Measurements from ENCODE around the gene SLC2A9. TPM values are rescaled to one million over a fixed set of nuclear protein-coding genes. Genes with fewer than 3 reads are reported as not detected.

Gene SLC2A9
- total RNA-seq, 1 donor from 2014 or later: 3.6 TPM

GRCh38 chr4:10033191-10033881, 12.0 kb upstream of the SLC2A9 start:
- Histone ChIP-seq H3K27me3 (ENCODE audit: control insufficient read depth, insufficient read depth, low read length) (no peaks in the 10 kb centered on the region), H3K4me3 (ENCODE audit: low read depth, low read length) (no peak overlapping the region), H3K36me3 (ENCODE audit: control insufficient read depth, insufficient read depth, low read length) (no peaks in the 10 kb centered on the region)
- DNase-seq (ENCODE audit: low read depth): no peak
- TF ChIP-seq CTCF (IDR thresholded peaks at IDR 0.05; ENCODE audit: insufficient read depth, low read length, poor library complexity, severe bottlenecking): no peak

- no peak for DNase-seq (ENCODE audit: low read depth)
- Histone ChIP-seq H3K27me3 (ENCODE audit: control insufficient read depth, insufficient read depth, low read length) (no peaks in the 10 kb centered on the region), H3K4me3 (ENCODE audit: low read depth, low read length) (no peak overlapping the region), H3K36me3 (ENCODE audit: control insufficient read depth, insufficient read depth, low read length) (no peaks in the 10 kb centered on the region)
- TF ChIP-seq CTCF (IDR thresholded peaks at IDR 0.05; ENCODE audit: insufficient read depth, low read length, poor library complexity, severe bottlenecking): no peak
Observed at GRCh38 chr4:10032625-10033024, 11.3 kb upstream of the SLC2A9 start.

GRCh38 chr4:10031668-10032590, 10.6 kb upstream of the SLC2A9 start:
- no peak for DNase-seq (ENCODE audit: low read depth)
- Histone ChIP-seq H3K36me3 (ENCODE audit: control insufficient read depth, insufficient read depth, low read length) (no peaks in the 10 kb centered on the region), H3K27me3 (ENCODE audit: control insufficient read depth, insufficient read depth, low read length) (no peaks in the 10 kb centered on the region), H3K4me3 (ENCODE audit: low read depth, low read length) (no peak overlapping the region)
- no peak for TF ChIP-seq CTCF (IDR thresholded peaks at IDR 0.05; ENCODE audit: insufficient read depth, low read length, poor library complexity, severe bottlenecking)

- no peak for TF ChIP-seq CTCF (IDR thresholded peaks at IDR 0.05; ENCODE audit: insufficient read depth, low read length, poor library complexity, severe bottlenecking)
- no peak for DNase-seq (ENCODE audit: low read depth)
- no peak overlapping the region for H3K4me3 ChIP-seq (ENCODE audit: low read depth, low read length)
- H3K36me3 ChIP-seq (ENCODE audit: control insufficient read depth, insufficient read depth, low read length): no peaks in the 10 kb centered on the region
- no peaks in the 10 kb centered on the region for H3K27me3 ChIP-seq (ENCODE audit: control insufficient read depth, insufficient read depth, low read length)
Observed at GRCh38 chr4:10030972-10031667, 9.8 kb upstream of the SLC2A9 start.

GRCh38 chr4:10029403-10029802, 8.1 kb upstream of the SLC2A9 start:
- H3K4me3 ChIP-seq (ENCODE audit: low read depth, low read length): no peak overlapping the region
- no peak for DNase-seq (ENCODE audit: low read depth)
- TF ChIP-seq CTCF (IDR thresholded peaks at IDR 0.05; ENCODE audit: insufficient read depth, low read length, poor library complexity, severe bottlenecking): no peak
- no peaks in the 10 kb centered on the region for H3K36me3 ChIP-seq (ENCODE audit: control insufficient read depth, insufficient read depth, low read length)
- no peaks in the 10 kb centered on the region for H3K27me3 ChIP-seq (ENCODE audit: control insufficient read depth, insufficient read depth, low read length)
